ENCODE data around the gene TBC1D2B. TPM values are rescaled to one million over a fixed set of nuclear protein-coding genes. Genes with fewer than 3 reads are reported as not detected.

TBC1D2B gene
- total RNA-seq, 1 experiment from 2014 or later: 50.0 TPM

GRCh38 chr15:78073046-78073787, 4.3 kb downstream of the TBC1D2B start:
- no peaks in the 10 kb centered on the region for H3K27me3 Mint-ChIP-seq (ENCODE audit: unreplicated experiment)
- CTCF ChIA-PET: interaction anchor here (0.7 kb wide), 1 partner anchor 8 kb away, joined by 3 read pairs; no protein-coding TSS in a partner anchor
- H3K9me3 Mint-ChIP-seq (ENCODE audit: low read depth, unreplicated experiment): no peaks in the 10 kb centered on the region

DNA sequence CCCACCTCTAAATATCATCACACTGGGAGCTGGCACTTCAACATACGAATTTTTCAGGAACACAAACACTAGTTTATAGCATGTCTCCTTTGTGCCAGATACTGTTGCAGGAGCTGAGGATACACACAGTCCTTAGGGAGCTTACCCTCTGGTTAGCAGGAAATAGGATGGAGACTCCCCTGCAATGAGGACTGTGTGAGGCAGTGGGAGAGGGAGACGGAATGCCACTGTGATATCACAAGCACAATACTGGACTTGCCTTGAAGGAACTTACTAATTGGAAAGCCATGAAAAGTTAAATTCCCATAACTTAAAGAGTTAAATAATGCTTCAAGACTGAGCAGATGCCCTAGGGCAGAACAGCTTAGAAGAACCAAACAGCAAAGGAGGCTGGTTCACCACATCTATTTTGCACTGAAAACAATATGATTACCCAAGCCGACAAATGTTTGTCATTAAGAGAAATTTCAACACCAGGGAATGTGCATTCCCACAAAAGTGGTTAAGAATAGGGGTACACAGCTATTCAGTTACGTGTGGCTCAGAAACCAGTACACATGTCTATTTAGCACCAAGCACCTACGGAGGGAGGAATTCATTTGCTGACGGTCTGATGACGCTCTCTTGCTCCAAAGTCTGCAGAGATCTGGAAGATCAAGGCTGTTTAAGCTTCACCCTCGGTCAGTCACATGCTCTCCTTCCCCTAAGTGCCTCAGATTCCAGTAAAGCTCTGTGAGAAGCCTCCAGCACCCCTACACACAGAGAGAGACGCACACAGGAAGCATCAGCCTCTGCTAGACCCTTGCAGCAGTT, 5.2 kb downstream of the TBC1D2B start:
- no TSS peak for BruUV-seq (replicated peaks)
- TF ChIP-seq CTCF (IDR thresholded peaks at IDR 0.05; ENCODE audit: unreplicated experiment): no peak
- Mint-ChIP-seq H3K4me1 (ENCODE audit: low read depth, unreplicated experiment) (peaks cover 17% of the 10 kb centered on the region), H3K9me3 (ENCODE audit: low read depth, unreplicated experiment) (no peaks in the 10 kb centered on the region), H3K36me3 (ENCODE audit: insufficient read depth, unreplicated experiment) (peaks cover 22% of the 10 kb centered on the region), H3K27me3 (ENCODE audit: unreplicated experiment) (no peaks in the 10 kb centered on the region), H3K4me3 (ENCODE audit: low read depth, unreplicated experiment) (no peak overlapping the region), H3K27ac (ENCODE audit: unreplicated experiment) (no peak overlapping the region)
- intact Hi-C loops (cut with micrococcal nuclease; ENCODE audit: unreplicated experiment): no loop called here
- CTCF ChIA-PET: no interaction called here
- DNase-seq: no peak

More at GRCh38 chr15:78073046-78073787, 4.3 kb downstream of the TBC1D2B start:
- DNase-seq: no peak
- Mint-ChIP-seq H3K4me1 (ENCODE audit: low read depth, unreplicated experiment) (peaks cover 17% of the 10 kb centered on the region), H3K4me3 (ENCODE audit: low read depth, unreplicated experiment) (no peak overlapping the region), H3K36me3 (ENCODE audit: insufficient read depth, unreplicated experiment) (peaks cover 31% of the 10 kb centered on the region), H3K27ac (ENCODE audit: unreplicated experiment) (no peak overlapping the region)
- no TSS peak for BruUV-seq (replicated peaks)
- intact Hi-C loops (cut with micrococcal nuclease; ENCODE audit: unreplicated experiment): no loop called here
- no peak for TF ChIP-seq CTCF (IDR thresholded peaks at IDR 0.05; ENCODE audit: unreplicated experiment)

DNA sequence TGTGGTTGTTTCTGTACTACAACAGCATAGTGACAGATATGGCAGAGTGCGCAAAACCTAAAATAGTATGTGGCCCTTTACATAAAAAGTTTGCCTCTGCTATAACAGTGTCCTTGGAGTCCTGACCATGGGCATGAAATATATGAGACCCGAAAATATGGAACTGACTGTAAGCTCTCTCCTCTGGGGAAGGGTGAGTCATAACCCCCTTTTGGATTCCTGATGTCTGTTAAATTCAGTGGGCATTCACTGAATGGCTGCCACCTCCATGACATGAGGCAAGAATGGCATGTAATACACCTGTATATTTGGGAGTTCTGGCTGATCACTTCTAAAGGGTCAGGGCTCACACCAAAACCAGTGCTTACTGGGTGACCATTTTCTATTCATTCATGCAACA, 6.1 kb downstream of the TBC1D2B start:
- no peaks in the 10 kb centered on the region for H3K9me3 Mint-ChIP-seq (ENCODE audit: low read depth, unreplicated experiment)
- peaks cover 13% of the 10 kb centered on the region for H3K36me3 Mint-ChIP-seq (ENCODE audit: insufficient read depth, unreplicated experiment)
- DNase-seq: no peak
- intact Hi-C loops (cut with micrococcal nuclease; ENCODE audit: unreplicated experiment): no loop called here
- no peak overlapping the region for H3K27ac Mint-ChIP-seq (ENCODE audit: unreplicated experiment)
- H3K4me1 Mint-ChIP-seq (ENCODE audit: low read depth, unreplicated experiment): peaks cover 17% of the 10 kb centered on the region
- H3K4me3 Mint-ChIP-seq (ENCODE audit: low read depth, unreplicated experiment): no peak overlapping the region
- CTCF ChIA-PET: no interaction called here
- TF ChIP-seq CTCF (IDR thresholded peaks at IDR 0.05; ENCODE audit: unreplicated experiment): no peak
- H3K27me3 Mint-ChIP-seq (ENCODE audit: unreplicated experiment): no peaks in the 10 kb centered on the region
- BruUV-seq (replicated peaks): no TSS peak

DNA sequence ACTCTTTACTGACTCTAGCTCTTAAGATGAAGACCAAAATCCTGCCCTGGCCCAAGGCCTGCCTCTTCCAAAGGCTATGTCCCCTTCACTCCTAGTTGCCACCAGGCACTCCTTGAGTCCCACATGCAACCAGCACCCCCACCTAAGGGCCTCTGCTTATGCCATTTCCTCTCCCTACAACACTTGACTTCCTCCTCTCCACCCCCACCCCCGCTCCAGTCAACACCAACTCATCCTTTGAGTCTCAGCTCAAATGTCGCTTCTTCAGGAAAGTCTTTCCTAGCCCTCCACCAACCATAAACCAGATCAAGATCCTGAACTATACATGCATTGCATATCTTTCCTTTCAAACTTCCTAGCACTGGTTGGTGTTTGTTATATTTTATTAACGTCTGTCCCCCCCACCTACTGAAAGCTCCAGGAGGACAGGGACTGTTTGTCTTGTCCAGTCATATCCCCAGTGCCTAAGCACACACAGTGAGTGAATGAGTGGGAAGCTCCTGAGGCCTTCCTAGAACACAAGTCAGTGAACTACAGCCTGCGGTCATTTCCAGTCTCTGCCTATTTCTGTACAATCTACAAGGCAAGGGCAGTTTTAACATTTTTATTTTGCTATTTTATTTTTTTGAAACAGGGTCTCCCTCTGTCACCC, 7.3 kb downstream of the TBC1D2B start:
- no TSS peak for BruUV-seq (replicated peaks)
- intact Hi-C loops (cut with micrococcal nuclease; ENCODE audit: unreplicated experiment): no loop called here
- CTCF ChIA-PET: no interaction called here
- no peak for DNase-seq
- H3K4me3 Mint-ChIP-seq (ENCODE audit: low read depth, unreplicated experiment): no peak overlapping the region
- H3K27me3 Mint-ChIP-seq (ENCODE audit: unreplicated experiment): no peaks in the 10 kb centered on the region
- no peak for TF ChIP-seq CTCF (IDR thresholded peaks at IDR 0.05; ENCODE audit: unreplicated experiment)
- H3K27ac Mint-ChIP-seq (ENCODE audit: unreplicated experiment): peak overlapping the region; percentile 45
- H3K9me3 Mint-ChIP-seq (ENCODE audit: low read depth, unreplicated experiment): no peaks in the 10 kb centered on the region
- H3K36me3 Mint-ChIP-seq (ENCODE audit: insufficient read depth, unreplicated experiment): peaks cover 1% of the 10 kb centered on the region
- H3K4me1 Mint-ChIP-seq (ENCODE audit: low read depth, unreplicated experiment): peaks cover 11% of the 10 kb centered on the region
